K562 (cell line): ENCODE data around the gene AURKB. TPM values are rescaled to one million over a fixed set of nuclear protein-coding genes. Genes with fewer than 3 reads are reported as not detected.

ENCODE experiments used
- ATAC-seq: fragments of 200-7000 bp; cut with Tn5 transposase; 3 replicates; pipeline ENCODE4 v1.9.1; 2020; ENCODE audit warnings: moderate library complexity
- BruUV-seq: library from RNA; stranded (reverse); fragments of 400-500 nt; replicated peaks from 2 replicates; lab custom pipeline; 2021; lab: Mats Ljungman, UMichigan
- CTCF ChIA-PET: fragments of 300-600 bp; formaldehyde crosslinking; extraction: SDS; loops from one replicate; lab custom pipeline; 2021; ENCODE audit warnings: low intra/inter-chr PET ratio; lab: Yijun Ruan, JAX
- POLR2A ChIA-PET: fragments of 300-600, 350-650 bp; sonication (Branson Sonifier 250); formaldehyde crosslinking; extraction: SDS; loops from one replicate; lab custom pipeline; 2021; ENCODE audit warnings: antibody characterized with exemption, inconsistent platforms; lab: Yijun Ruan, JAX
- DNase-seq, 4 experiments: peaks; one replicate each; pipeline versions ENCODE4 v3.0.0 to v3.0.0-alpha.2; 2011 to 2018; ENCODE audit warnings: low spot score in 3 of 4, mixed read lengths in 3 of 4; ENCODE audit errors: extremely low read depth in 1 of 4
- FAIRE-seq: peaks from 2 replicates; lab custom pipeline; 2011; peaks lifted over from hg19 to GRCh38; lab: Jason Lieb, UNC
- H2AFZ ChIP-seq: 2 replicates; pipeline ENCODE4 v1.6.0; 2011; ENCODE audit warnings: low read depth, low read length, control low read depth, inconsistent platforms
- H3K27ac ChIP-seq: fragments of 200-600 bp; 3 replicates; pipeline ENCODE4 v1.8.0; 2011; ENCODE audit warnings: low read depth, mild to moderate bottlenecking, control low read depth, inconsistent platforms, low read length, moderate library complexity, mixed read lengths; ENCODE audit errors: extremely low read depth
- H3K27me3 ChIP-seq, 2 experiments: fragments of 300-600 bp in 1 of 2; 2 replicates in 1 of 2; 3 replicates in 1 of 2; pipeline versions ENCODE4 v1.6.0 to v1.8.0; 2011; ENCODE audit warnings: inconsistent platforms in 2 of 2, low read length in 2 of 2, mild to moderate bottlenecking in 1 of 2, mixed read lengths in 1 of 2, moderate library complexity in 1 of 2; ENCODE audit not compliant: control insufficient read depth in 2 of 2, insufficient read depth in 2 of 2
- H3K36me3 ChIP-seq: fragments of 300-600 bp; 3 replicates; pipeline ENCODE4 v1.8.0; 2011; ENCODE audit warnings: mild to moderate bottlenecking, low read length, inconsistent platforms; ENCODE audit not compliant: control insufficient read depth, insufficient read depth
- H3K4me1 ChIP-seq, 2 experiments: fragments of 200-600 bp in 1 of 2; replicated peaks in 1 of 2; 2 replicates in 1 of 2; 3 replicates in 1 of 2; pipeline versions ENCODE4 v1.5.1 to v1.8.0; 2011; ENCODE audit warnings: inconsistent platforms in 2 of 2, low read length in 2 of 2, mild to moderate bottlenecking in 1 of 2, mixed read lengths in 1 of 2, moderate library complexity in 1 of 2; ENCODE audit not compliant: control insufficient read depth in 2 of 2, insufficient read depth in 2 of 2
- H3K4me2 ChIP-seq: 2 replicates; pipeline ENCODE4 v1.6.1; 2011; ENCODE audit warnings: low read length, control low read depth, inconsistent platforms, mixed read lengths; ENCODE audit not compliant: insufficient read depth
- H3K4me3 ChIP-seq: fragments of 200-600 bp; sonication (generic), shearing (Covaris generic); 2 replicates; pipeline ENCODE4 v1.5.1; 2016; ENCODE audit warnings: control low read depth, inconsistent platforms
- H3K79me2 ChIP-seq: fragments of 200-600 bp; 3 replicates; pipeline ENCODE4 v1.8.0; 2011; ENCODE audit warnings: low read length, inconsistent platforms; ENCODE audit not compliant: control insufficient read depth, insufficient read depth
- H3K9ac ChIP-seq, 2 experiments: 2 replicates each; pipeline versions ENCODE4 v1.6.0 to v1.6.1; 2011; ENCODE audit warnings: low read depth in 2 of 2, low read length in 2 of 2, control low read depth in 1 of 2, inconsistent platforms in 1 of 2, mild to moderate bottlenecking in 1 of 2, mixed read lengths in 1 of 2; ENCODE audit not compliant: insufficient read depth in 1 of 2
- H3K9me1 ChIP-seq: one replicate; pipeline ENCODE4 v1.6.0; 2011; ENCODE audit warnings: inconsistent platforms, mild to moderate bottlenecking, low read length, moderate library complexity; ENCODE audit not compliant: control insufficient read depth, insufficient read depth
- H3K9me3 ChIP-seq: replicated peaks from 2 replicates; pipeline ENCODE4 v1.5.1; 2011; ENCODE audit warnings: low read depth, low read length, inconsistent platforms; ENCODE audit not compliant: control insufficient read depth, insufficient read depth
- H4K20me1 ChIP-seq: replicated peaks from 2 replicates; pipeline ENCODE4 v1.6.1; 2011; ENCODE audit warnings: low read length, inconsistent platforms, mixed read lengths; ENCODE audit not compliant: control insufficient read depth, insufficient read depth
- CSDE1 ChIP-seq, 2 experiments: fragments of 450-650 bp; IDR thresholded peaks; 2 replicates each; pipeline ENCODE4 v1.6.1; 2016; ENCODE audit warnings: mild to moderate bottlenecking in 1 of 2
- E2F8 ChIP-seq: fragments of 450-650 bp; IDR thresholded peaks from 2 replicates; pipeline ENCODE4 v1.7.1; 2018; ENCODE audit warnings: mild to moderate bottlenecking, low read depth; ENCODE audit not compliant: partially characterized antibody
- ETV5 ChIP-seq: sonication (generic); formaldehyde crosslinking; IDR thresholded peaks from 2 replicates; pipeline ENCODE4 v1.4.0; 2020; ENCODE audit warnings: low read depth, mild to moderate bottlenecking, missing genetic modification reagents
- JUN ChIP-seq, 2 experiments: sonication (generic) in 1 of 2; formaldehyde crosslinking in 1 of 2; IDR thresholded peaks; 2 replicates each; pipeline versions ENCODE4 v1.6.1 to v1.8.0; 2012 to 2022; ENCODE audit warnings: borderline replicate concordance in 2 of 2, mild to moderate bottlenecking in 2 of 2, improper control_type of control experiment in 1 of 2, low read depth in 1 of 2, low read length in 1 of 2, missing genetic modification reagents in 1 of 2
- JUND ChIP-seq, 2 experiments: IDR thresholded peaks; 2 replicates in 1 of 2; 3 replicates in 1 of 2; pipeline ENCODE4 v1.6.1; 2011; ENCODE audit warnings: borderline replicate concordance in 2 of 2, low read depth in 2 of 2, low read length in 2 of 2, improper control_type of control experiment in 1 of 2, missing biosample characterization in 1 of 2, missing genetic modification characterization in 1 of 2, missing genetic modification reagents in 1 of 2
- NCOA2 ChIP-seq, 2 experiments: fragments of 450-650 bp; IDR thresholded peaks; 2 replicates each; pipeline ENCODE4 v1.6.1; 2018; ENCODE audit warnings: mild to moderate bottlenecking in 2 of 2, moderate library complexity in 1 of 2; ENCODE audit not compliant: partially characterized antibody in 2 of 2
- NFXL1 ChIP-seq: fragments of 450-650 bp; formaldehyde crosslinking; IDR thresholded peaks from 2 replicates; pipeline ENCODE4 v1.4.0; 2021; ENCODE audit warnings: mild to moderate bottlenecking
- TRIM28 ChIP-seq: fragments of 450-650 bp; IDR thresholded peaks from 2 replicates; pipeline ENCODE4 v1.6.1; 2017
- ZNF197 ChIP-seq: fragments of 200-800 bp; sonication (Bioruptor generic); IDR thresholded peaks from 2 replicates; pipeline ENCODE4 v1.6.1; 2016; ENCODE audit warnings: low read depth, missing genetic modification characterization, missing compliant biosample characterization
- WGBS: fragments of 100-300 bp; shearing (Covaris generic); methylation state at CpG from one replicate; pipeline ENCODE4 v1.1.6; 2016; ENCODE audit warnings: low coverage, mixed read lengths; ENCODE audit not compliant: insufficient coverage; ENCODE audit errors: missing lambda C conversion rate; 5-methylcytosine and 5-hydroxymethylcytosine counted together
- in situ Hi-C: fragments of 300-500 bp; cut with MboI; formaldehyde crosslinking; loops from 4 replicates; pipeline ENCODE4 v1.15.0; 2018; ENCODE audit warnings: inconsistent platforms, mixed read lengths
- intact Hi-C: fragments of 100-400 bp; cut with micrococcal nuclease; formaldehyde crosslinking; loops from 2 replicates; pipeline ENCODE4 v1.14.2; 2022
- polyA plus RNA-seq, 8 experiments: library from polyadenylated mRNA; depleted of rRNA in 4 of 8; stranded (reverse) in 5 of 8; unstranded in 3 of 8; fragments of >200 nt; fragmentation: Nextera tagmentation in 2 of 8; fragmentation: Illumina TruSeq in 1 of 8; extraction: Ambion mirVana in 2 of 8; extraction: Trizol in 1 of 8; gene quantifications; 2 replicates each; pipeline versions ENCODE4 v1.2.1 to v1.2.3, GENCODE V29; 2011 to 2014; ENCODE audit warnings: inconsistent platforms in 1 of 8, missing spikeins in 1 of 8
- total RNA-seq, 7 experiments: library from RNA; depleted of rRNA in 6 of 7; stranded (reverse); fragments of >200 nt in 6 of 7; fragmentation: Illumina TruSeq in 2 of 7; extraction: Trizol in 2 of 7; gene quantifications; 2 replicates each; pipeline versions ENCODE4 v1.2.1 to v1.2.3, GENCODE V29; 2011 to 2021; ENCODE audit warnings: low replicate concordance in 1 of 7
- TF ChIP-seq, protein P1 (sequence below): fragments of 250-450 bp; sonication (Bioruptor Pico); IDR thresholded peaks from 2 replicates; pipeline ENCODE4 v1.8.0; 2022; ENCODE audit warnings: inconsistent platforms
- TF ChIP-seq, protein P2 (sequence below): sonication (generic); formaldehyde crosslinking; IDR thresholded peaks from 2 replicates; pipeline ENCODE4 v1.8.1; 2023; ENCODE audit warnings: missing genetic modification reagents, mild to moderate bottlenecking, borderline replicate concordance

Gene AURKB
- total and polyA plus RNA-seq, 9 of the 15 experiments (the other 6 are each of a cell fraction or from before 2014, with no cell fraction given): 27.2 to 114 (median 74.8) TPM

DNA sequence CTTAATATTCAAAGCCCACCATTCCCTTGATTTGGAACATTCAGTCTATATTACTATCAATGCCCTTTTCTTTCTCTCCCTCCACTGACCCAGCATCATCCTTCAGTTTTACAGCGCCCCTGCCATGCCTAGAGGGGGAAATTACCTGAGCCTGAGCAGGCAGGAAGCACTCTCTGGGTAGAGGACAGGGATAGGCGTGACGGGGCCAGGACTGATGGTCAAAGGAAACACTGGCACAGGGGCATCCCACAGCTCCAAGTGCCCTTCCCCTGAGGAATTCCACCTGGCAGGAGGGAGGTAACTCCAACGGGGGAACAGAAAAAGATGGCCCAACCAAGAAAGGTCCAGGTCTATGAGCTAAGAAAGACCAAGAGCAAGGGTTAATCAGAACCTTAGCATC, 27.5 kb upstream of the AURKB start:
- H3K79me2 ChIP-seq: no peaks in the 10 kb centered on the region; the same call in 2 of the 3 replicates
- intact Hi-C loops (no loop called here), in situ Hi-C loops (no loop called here)
- no peak for ATAC-seq
- H3K9me3 ChIP-seq: no peaks in the 10 kb centered on the region
- no peak overlapping the region for H3K27ac ChIP-seq
- no peak overlapping the region for H2AFZ ChIP-seq
- H3K27me3 ChIP-seq: no peaks in the 10 kb centered on the region
- H3K4me2 ChIP-seq: no peak overlapping the region
- WGBS: 78% methylated on average over 4 of the region's 4 CpGs
- peaks cover 75% of the 10 kb centered on the region; the same call in 2 of the 3 replicates for H3K36me3 ChIP-seq
- no peaks in the 10 kb centered on the region for H3K9me1 ChIP-seq
- H3K4me3 ChIP-seq: no peak overlapping the region
- no peak for FAIRE-seq
- POLR2A ChIA-PET: interaction anchor here (1.3 to 2.3 kb wide), 2 partner anchors 10 to 11 kb away, joined by 4 to 11 read pairs; partner anchors contain the start of gene CTC1
- no peaks in the 10 kb centered on the region for H4K20me1 ChIP-seq
- no peak for DNase-seq
- H3K9ac ChIP-seq: no peak overlapping the region
- CTCF ChIA-PET: no interaction called here
- H3K4me1 ChIP-seq: peaks cover 5 to 6% of the 10 kb centered on the region in 2 experiments; a peak in 3 of 5 replicates
- no TSS peak for BruUV-seq
- TF ChIP-seq JUND (IDR thresholded peaks at IDR 0.05; ENCODE audit: borderline replicate concordance, low read depth, low read length): no peak
- no peak for TF ChIP-seq JUND (tag; IDR thresholded peaks at IDR 0.05; ENCODE audit: borderline replicate concordance, low read depth, low read length)
- TF ChIP-seq CSDE1 (IDR thresholded peaks at IDR 0.05): no peak
- TF ChIP-seq, protein P1, sequence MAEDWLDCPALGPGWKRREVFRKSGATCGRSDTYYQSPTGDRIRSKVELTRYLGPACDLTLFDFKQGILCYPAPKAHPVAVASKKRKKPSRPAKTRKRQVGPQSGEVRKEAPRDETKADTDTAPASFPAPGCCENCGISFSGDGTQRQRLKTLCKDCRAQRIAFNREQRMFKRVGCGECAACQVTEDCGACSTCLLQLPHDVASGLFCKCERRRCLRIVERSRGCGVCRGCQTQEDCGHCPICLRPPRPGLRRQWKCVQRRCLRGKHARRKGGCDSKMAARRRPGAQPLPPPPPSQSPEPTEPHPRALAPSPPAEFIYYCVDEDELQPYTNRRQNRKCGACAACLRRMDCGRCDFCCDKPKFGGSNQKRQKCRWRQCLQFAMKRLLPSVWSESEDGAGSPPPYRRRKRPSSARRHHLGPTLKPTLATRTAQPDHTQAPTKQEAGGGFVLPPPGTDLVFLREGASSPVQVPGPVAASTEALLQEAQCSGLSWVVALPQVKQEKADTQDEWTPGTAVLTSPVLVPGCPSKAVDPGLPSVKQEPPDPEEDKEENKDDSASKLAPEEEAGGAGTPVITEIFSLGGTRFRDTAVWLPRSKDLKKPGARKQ: no peak
- TF ChIP-seq ZNF197: no peak
- TF ChIP-seq NCOA2 (IDR thresholded peaks at IDR 0.05; ENCODE audit: partially characterized antibody in 2 of 2): no peak
- TF ChIP-seq NFXL1 (CRISPR knock-in tag): no peak
- no peak for TF ChIP-seq E2F8
- TF ChIP-seq, protein P2, sequence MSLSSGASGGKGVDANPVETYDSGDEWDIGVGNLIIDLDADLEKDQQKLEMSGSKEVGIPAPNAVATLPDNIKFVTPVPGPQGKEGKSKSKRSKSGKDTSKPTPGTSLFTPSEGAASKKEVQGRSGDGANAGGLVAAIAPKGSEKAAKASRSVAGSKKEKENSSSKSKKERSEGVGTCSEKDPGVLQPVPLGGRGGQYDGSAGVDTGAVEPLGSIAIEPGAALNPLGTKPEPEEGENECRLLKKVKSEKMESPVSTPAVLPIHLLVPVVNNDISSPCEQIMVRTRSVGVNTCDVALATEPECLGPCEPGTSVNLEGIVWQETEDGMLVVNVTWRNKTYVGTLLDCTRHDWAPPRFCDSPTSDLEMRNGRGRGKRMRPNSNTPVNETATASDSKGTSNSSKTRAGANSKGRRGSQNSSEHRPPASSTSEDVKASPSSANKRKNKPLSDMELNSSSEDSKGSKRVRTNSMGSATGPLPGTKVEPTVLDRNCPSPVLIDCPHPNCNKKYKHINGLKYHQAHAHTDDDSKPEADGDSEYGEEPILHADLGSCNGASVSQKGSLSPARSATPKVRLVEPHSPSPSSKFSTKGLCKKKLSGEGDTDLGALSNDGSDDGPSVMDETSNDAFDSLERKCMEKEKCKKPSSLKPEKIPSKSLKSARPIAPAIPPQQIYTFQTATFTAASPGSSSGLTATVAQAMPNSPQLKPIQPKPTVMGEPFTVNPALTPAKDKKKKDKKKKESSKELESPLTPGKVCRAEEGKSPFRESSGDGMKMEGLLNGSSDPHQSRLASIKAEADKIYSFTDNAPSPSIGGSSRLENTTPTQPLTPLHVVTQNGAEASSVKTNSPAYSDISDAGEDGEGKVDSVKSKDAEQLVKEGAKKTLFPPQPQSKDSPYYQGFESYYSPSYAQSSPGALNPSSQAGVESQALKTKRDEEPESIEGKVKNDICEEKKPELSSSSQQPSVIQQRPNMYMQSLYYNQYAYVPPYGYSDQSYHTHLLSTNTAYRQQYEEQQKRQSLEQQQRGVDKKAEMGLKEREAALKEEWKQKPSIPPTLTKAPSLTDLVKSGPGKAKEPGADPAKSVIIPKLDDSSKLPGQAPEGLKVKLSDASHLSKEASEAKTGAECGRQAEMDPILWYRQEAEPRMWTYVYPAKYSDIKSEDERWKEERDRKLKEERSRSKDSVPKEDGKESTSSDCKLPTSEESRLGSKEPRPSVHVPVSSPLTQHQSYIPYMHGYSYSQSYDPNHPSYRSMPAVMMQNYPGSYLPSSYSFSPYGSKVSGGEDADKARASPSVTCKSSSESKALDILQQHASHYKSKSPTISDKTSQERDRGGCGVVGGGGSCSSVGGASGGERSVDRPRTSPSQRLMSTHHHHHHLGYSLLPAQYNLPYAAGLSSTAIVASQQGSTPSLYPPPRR (CRISPR knock-in tag): no peak
- no peak for TF ChIP-seq ETV5 (CRISPR knock-in tag)
- no peak for TF ChIP-seq JUN (IDR thresholded peaks at IDR 0.05; ENCODE audit: borderline replicate concordance, low read depth, low read length)
- TF ChIP-seq JUN (CRISPR knock-in tag; IDR thresholded peaks at IDR 0.05; ENCODE audit: borderline replicate concordance): no peak
- TF ChIP-seq TRIM28: no peak
